ENCODE results near the gene RBM14.
"Not testable (repeated sequence)": the region's sequence is repeated elsewhere in the genome, so short reads cannot be mapped to it uniquely, and the experiment has no call there.

Gene RBM14

GRCh38 chr11:66570850-66571180 is 45.6 kb upstream of the RBM14 start:
- Histone ChIP-seq H3K4me3 (ENCODE audit: low read length) (no peak overlapping the region), H4K5ac (ENCODE audit: low read length) (no peak overlapping the region)

GRCh38 chr11:66579017-66579606 is 37.3 kb upstream of the RBM14 start:
- peak; percentile 70 for DNase-seq
- no peak overlapping the region for H2AK5ac ChIP-seq (ENCODE audit: low read length)
- no peak overlapping the region for H3K4ac ChIP-seq (ENCODE audit: low read depth, low read length)
- H3K27ac ChIP-seq (ENCODE audit: low read depth, low read length): no peak overlapping the region
- H3K23ac ChIP-seq (ENCODE audit: low read length): no peak overlapping the region
- no peak overlapping the region for H3K18ac ChIP-seq (ENCODE audit: low read length)
- H4K5ac ChIP-seq (ENCODE audit: low read length): no peak overlapping the region
- H3K79me1 ChIP-seq (ENCODE audit: low read length): no peaks in the 10 kb centered on the region
- no peaks in the 10 kb centered on the region for H3K27me3 ChIP-seq (ENCODE audit: insufficient read depth, low read length, poor library complexity)
- no peak overlapping the region for H2BK120ac ChIP-seq (ENCODE audit: low read depth, low read length)
- no peaks in the 10 kb centered on the region for H3K36me3 ChIP-seq (ENCODE audit: control insufficient read depth, insufficient read depth, low read length)
- no CpG with 5 or more reads among the region's 25 CpGs for WGBS (ENCODE audit: extremely low coverage, insufficient coverage, low lambda C conversion rate)
- H2BK15ac ChIP-seq (replicated peaks; ENCODE audit: low read depth): no peak overlapping the region
- no peaks in the 10 kb centered on the region for H3K4me1 ChIP-seq (ENCODE audit: control insufficient read depth, low read depth, low read length)
- H3K9ac ChIP-seq (ENCODE audit: low read length): no peak overlapping the region
- no peak overlapping the region for H2BK5ac ChIP-seq (ENCODE audit: low read length)
- H3K4me3 ChIP-seq (ENCODE audit: low read length): no peak overlapping the region
- H3K56ac ChIP-seq (ENCODE audit: low read length): no peak overlapping the region
- no peak overlapping the region for H4K8ac ChIP-seq (ENCODE audit: low read depth, low read length)
- no peaks in the 10 kb centered on the region for H3K79me2 ChIP-seq (ENCODE audit: control insufficient read depth, insufficient read depth, low read length)
- H3K4me2 ChIP-seq (ENCODE audit: low read length): no peak overlapping the region

More at GRCh38 chr11:66570850-66571180, 45.6 kb upstream of the RBM14 start:
- no peaks in the 10 kb centered on the region for H3K79me2 ChIP-seq (ENCODE audit: control insufficient read depth, insufficient read depth, low read length)
- no peak for DNase-seq
- H3K36me3 ChIP-seq (ENCODE audit: control insufficient read depth, insufficient read depth, low read length): no peaks in the 10 kb centered on the region
- no peak overlapping the region for H3K4me2 ChIP-seq (ENCODE audit: low read length)
- H3K18ac ChIP-seq (ENCODE audit: low read length): peak overlapping the region; percentile 19
- H3K4me1 ChIP-seq (ENCODE audit: control insufficient read depth, low read depth, low read length): peaks cover 7% of the 10 kb centered on the region
- no peak overlapping the region for H2BK15ac ChIP-seq (replicated peaks; ENCODE audit: low read depth)
- no peak overlapping the region for H4K8ac ChIP-seq (ENCODE audit: low read depth, low read length)
- H3K56ac ChIP-seq (ENCODE audit: low read length): peak overlapping the region; percentile 71
- no peak overlapping the region for H3K9ac ChIP-seq (ENCODE audit: low read length)
- H3K23ac ChIP-seq (ENCODE audit: low read length): no peak overlapping the region
- no peak overlapping the region for H3K4ac ChIP-seq (ENCODE audit: low read depth, low read length)
- no CpG with 5 or more reads among the region's 2 CpGs for WGBS (ENCODE audit: extremely low coverage, insufficient coverage, low lambda C conversion rate)
- no peaks in the 10 kb centered on the region for H3K79me1 ChIP-seq (ENCODE audit: low read length)
- no peak overlapping the region for H3K27ac ChIP-seq (ENCODE audit: low read depth, low read length)
- no peak overlapping the region for H2AK5ac ChIP-seq (ENCODE audit: low read length)
- H2BK5ac ChIP-seq (ENCODE audit: low read length): peak overlapping the region; percentile 54
- H2BK120ac ChIP-seq (ENCODE audit: low read depth, low read length): no peak overlapping the region
- no peaks in the 10 kb centered on the region for H3K27me3 ChIP-seq (ENCODE audit: insufficient read depth, low read length, poor library complexity)

GRCh38 chr11:66580803-66581202 is 35.6 kb upstream of the RBM14 start:
- no peak for DNase-seq
- Histone ChIP-seq H3K4me3 (ENCODE audit: low read length) (no peak overlapping the region), H3K4me1 (ENCODE audit: control insufficient read depth, low read depth, low read length) (no peaks in the 10 kb centered on the region), H3K79me2 (ENCODE audit: control insufficient read depth, insufficient read depth, low read length) (no peaks in the 10 kb centered on the region), H3K23ac (ENCODE audit: low read length) (no peak overlapping the region), H3K18ac (ENCODE audit: low read length) (no peak overlapping the region), H3K4me2 (ENCODE audit: low read length) (no peak overlapping the region), H4K8ac (ENCODE audit: low read depth, low read length) (no peak overlapping the region), H3K4ac (ENCODE audit: low read depth, low read length) (no peak overlapping the region), H3K9ac (ENCODE audit: low read length) (no peak overlapping the region), H3K56ac (ENCODE audit: low read length) (no peak overlapping the region), H2AK5ac (ENCODE audit: low read length) (no peak overlapping the region), H2BK120ac (ENCODE audit: low read depth, low read length) (no peak overlapping the region), H3K36me3 (ENCODE audit: control insufficient read depth, insufficient read depth, low read length) (no peaks in the 10 kb centered on the region), H2BK15ac (replicated peaks; ENCODE audit: low read depth) (no peak overlapping the region), H4K5ac (ENCODE audit: low read length) (no peak overlapping the region), H2BK5ac (ENCODE audit: low read length) (no peak overlapping the region), H3K27ac (ENCODE audit: low read depth, low read length) (no peak overlapping the region), H3K27me3 (ENCODE audit: insufficient read depth, low read length, poor library complexity) (no peaks in the 10 kb centered on the region), H3K79me1 (ENCODE audit: low read length) (no peaks in the 10 kb centered on the region)
- no CpG with 5 or more reads among the region's 5 CpGs for WGBS (ENCODE audit: extremely low coverage, insufficient coverage, low lambda C conversion rate)

- no peak overlapping the region for H3K56ac ChIP-seq (ENCODE audit: low read length)
Measured at GRCh38 chr11:66581261-66581660, 35.2 kb upstream of the RBM14 start.

GRCh38 chr11:66582565-66583147 is 33.8 kb upstream of the RBM14 start:
- not testable (repeated sequence) for H3K79me2 ChIP-seq (ENCODE audit: control insufficient read depth, insufficient read depth, low read length); H3K27ac ChIP-seq (ENCODE audit: low read depth, low read length); H3K36me3 ChIP-seq (ENCODE audit: control insufficient read depth, insufficient read depth, low read length); H3K23ac ChIP-seq (ENCODE audit: low read length); DNase-seq; H3K27me3 ChIP-seq (ENCODE audit: insufficient read depth, low read length, poor library complexity); H3K56ac ChIP-seq (ENCODE audit: low read length); H3K18ac ChIP-seq (ENCODE audit: low read length); H2BK5ac ChIP-seq (ENCODE audit: low read length); H3K4ac ChIP-seq (ENCODE audit: low read depth, low read length); H4K5ac ChIP-seq (ENCODE audit: low read length); H2AK5ac ChIP-seq (ENCODE audit: low read length); H2BK120ac ChIP-seq (ENCODE audit: low read depth, low read length); H3K4me1 ChIP-seq (ENCODE audit: control insufficient read depth, low read depth, low read length); H4K8ac ChIP-seq (ENCODE audit: low read depth, low read length); H3K9ac ChIP-seq (ENCODE audit: low read length); H3K79me1 ChIP-seq (ENCODE audit: low read length); H2BK15ac ChIP-seq (replicated peaks; ENCODE audit: low read depth); H3K4me3 ChIP-seq (ENCODE audit: low read length); H3K4me2 ChIP-seq (ENCODE audit: low read length)
- no CpG with 5 or more reads among the region's 3 CpGs for WGBS (ENCODE audit: extremely low coverage, insufficient coverage, low lambda C conversion rate)

More at GRCh38 chr11:66581261-66581660, 35.2 kb upstream of the RBM14 start:
- Histone ChIP-seq H3K4me2 (ENCODE audit: low read length) (no peak overlapping the region), H3K23ac (ENCODE audit: low read length) (no peak overlapping the region), H3K79me1 (ENCODE audit: low read length) (no peaks in the 10 kb centered on the region), H4K8ac (ENCODE audit: low read depth, low read length) (no peak overlapping the region), H3K4ac (ENCODE audit: low read depth, low read length) (no peak overlapping the region), H2AK5ac (ENCODE audit: low read length) (no peak overlapping the region), H3K27ac (ENCODE audit: low read depth, low read length) (no peak overlapping the region), H3K18ac (ENCODE audit: low read length) (no peak overlapping the region), H3K79me2 (ENCODE audit: control insufficient read depth, insufficient read depth, low read length) (no peaks in the 10 kb centered on the region), H2BK5ac (ENCODE audit: low read length) (no peak overlapping the region), H3K4me3 (ENCODE audit: low read length) (no peak overlapping the region), H3K9ac (ENCODE audit: low read length) (no peak overlapping the region), H4K5ac (ENCODE audit: low read length) (no peak overlapping the region), H3K36me3 (ENCODE audit: control insufficient read depth, insufficient read depth, low read length) (no peaks in the 10 kb centered on the region), H2BK15ac (replicated peaks; ENCODE audit: low read depth) (no peak overlapping the region), H3K27me3 (ENCODE audit: insufficient read depth, low read length, poor library complexity) (no peaks in the 10 kb centered on the region), H2BK120ac (ENCODE audit: low read depth, low read length) (no peak overlapping the region), H3K4me1 (ENCODE audit: control insufficient read depth, low read depth, low read length) (no peaks in the 10 kb centered on the region)
- DNase-seq: no peak
- no CpG with 5 or more reads among the region's 3 CpGs for WGBS (ENCODE audit: extremely low coverage, insufficient coverage, low lambda C conversion rate)

GRCh38 chr11:66585447-66585846 is 31.0 kb upstream of the RBM14 start:
- H3K56ac ChIP-seq (ENCODE audit: low read length); H3K18ac ChIP-seq (ENCODE audit: low read length); H3K9ac ChIP-seq (ENCODE audit: low read length); H3K36me3 ChIP-seq (ENCODE audit: control insufficient read depth, insufficient read depth, low read length); H3K79me1 ChIP-seq (ENCODE audit: low read length); H2BK5ac ChIP-seq (ENCODE audit: low read length); H3K4me1 ChIP-seq (ENCODE audit: control insufficient read depth, low read depth, low read length); H3K23ac ChIP-seq (ENCODE audit: low read length); H2BK15ac ChIP-seq (replicated peaks; ENCODE audit: low read depth); H4K5ac ChIP-seq (ENCODE audit: low read length); H3K79me2 ChIP-seq (ENCODE audit: control insufficient read depth, insufficient read depth, low read length); H2AK5ac ChIP-seq (ENCODE audit: low read length); H3K27me3 ChIP-seq (ENCODE audit: insufficient read depth, low read length, poor library complexity); H2BK120ac ChIP-seq (ENCODE audit: low read depth, low read length); H3K4ac ChIP-seq (ENCODE audit: low read depth, low read length); H3K27ac ChIP-seq (ENCODE audit: low read depth, low read length); H3K4me2 ChIP-seq (ENCODE audit: low read length); H4K8ac ChIP-seq (ENCODE audit: low read depth, low read length); DNase-seq; H3K4me3 ChIP-seq (ENCODE audit: low read length): not testable (repeated sequence)
- WGBS (ENCODE audit: extremely low coverage, insufficient coverage, low lambda C conversion rate): no CpG with 5 or more reads among the region's 1 CpG
